Kidney (tissue), 14 donors: Measurements from ENCODE around the gene ERICH2. TPM values are rescaled to one million over a fixed set of nuclear protein-coding genes. Genes with fewer than 3 reads are reported as not detected.

ENCODE experiments used
- DNase-seq, 5 donors: peaks; one replicate each; pipeline ENCODE4 v3.0.0-alpha.2; 2013 to 2020
- FAIRE-seq: peaks from 2 replicates; lab custom pipeline; 2012; peaks lifted over from hg19 to GRCh38; lab: Jason Lieb, UNC
- H3K27ac ChIP-seq, 2 donors: one replicate each; pipeline ENCODE4 v1.7.0; 2013; ENCODE audit warnings: low read depth in 2 of 2, low read length in 2 of 2, inconsistent platforms in 1 of 2
- H3K27me3 ChIP-seq: one replicate; pipeline ENCODE4 v1.7.1; 2013; ENCODE audit warnings: low read length, inconsistent platforms; ENCODE audit not compliant: control insufficient read depth, insufficient read depth
- H3K36me3 ChIP-seq, 3 donors: one replicate each; pipeline versions ENCODE4 v1.7.0 to v1.7.1; 2013; ENCODE audit warnings: low read length in 3 of 3, control low read depth in 1 of 3, inconsistent platforms in 1 of 3; ENCODE audit not compliant: insufficient read depth in 3 of 3, control insufficient read depth in 2 of 3
- H3K4me1 ChIP-seq, 3 donors: one replicate each; pipeline versions ENCODE4 v1.7.0 to v1.7.1; 2013; ENCODE audit warnings: low read length in 3 of 3, inconsistent platforms in 1 of 3, low read depth in 1 of 3; ENCODE audit not compliant: control insufficient read depth in 2 of 3, insufficient read depth in 2 of 3
- H3K4me3 ChIP-seq, 3 donors: one replicate each; pipeline versions ENCODE4 v1.7.0 to v1.8.1; 2013; ENCODE audit warnings: low read length in 3 of 3, control low read depth in 1 of 3, inconsistent platforms in 1 of 3
- H3K9ac ChIP-seq, 3 donors: one replicate each; pipeline versions ENCODE4 v1.7.0 to v1.7.1; 2013; ENCODE audit warnings: low read length in 3 of 3, control low read depth in 1 of 3, inconsistent platforms in 1 of 3
- H3K9me3 ChIP-seq, 3 donors: one replicate each; pipeline versions ENCODE4 v1.7.0 to v1.7.1; 2013; ENCODE audit warnings: low read length in 3 of 3, control low read depth in 1 of 3, inconsistent platforms in 1 of 3; ENCODE audit not compliant: control insufficient read depth in 2 of 3, insufficient read depth in 1 of 3
- intact Hi-C: fragments of 100-400 bp; cut with DNase I; formaldehyde crosslinking; loops from one replicate; pipeline ENCODE4 v1.11.1; 2022
- polyA plus RNA-seq: library from polyadenylated mRNA; stranded (reverse); fragments of 350-450 nt; fragmentation: Illumina TruSeq; extraction: RNeasy Lipid Tissue Mini Kit (QIAGEN cat#74804); gene quantifications from one replicate; pipeline ENCODE4 v1.2.3, GENCODE V29; 2014; ENCODE audit warnings: low read depth, low replicate concordance; ENCODE audit not compliant: insufficient read depth
- total RNA-seq: library from RNA; stranded (reverse); fragmentation: NEBNext Ultra II Directional; extraction: Animal tissue kit (Norgen Biotek cat#: 25700); gene quantifications from one replicate; pipeline ENCODE4 v1.2.1, GENCODE V29; 2021
- TF ChIP-seq, protein P1 (sequence below): IDR thresholded peaks from 3 replicates; pipeline ENCODE4 v1.5.1; 2012; ENCODE audit warnings: mild to moderate bottlenecking, moderate library complexity, borderline replicate concordance; ENCODE audit not compliant: insufficient read depth; ENCODE audit errors: extremely low read depth
- donor health status: control.
- donor health status: control.
- donor health status: control.
- donor health status: control.
- donor health status: control.
- donor health status: DM: yes; HTN: yes; CAD: no.
- donor health status: Normal renal cell carcinoma (clear cell type).

ERICH2 gene
- total and polyA plus RNA-seq, 2 donors from 2014 or later, result 0.91 to 4.0 TPM

- no peak for DNase-seq
- FAIRE-seq, result no peak
- TF ChIP-seq, protein P1, sequence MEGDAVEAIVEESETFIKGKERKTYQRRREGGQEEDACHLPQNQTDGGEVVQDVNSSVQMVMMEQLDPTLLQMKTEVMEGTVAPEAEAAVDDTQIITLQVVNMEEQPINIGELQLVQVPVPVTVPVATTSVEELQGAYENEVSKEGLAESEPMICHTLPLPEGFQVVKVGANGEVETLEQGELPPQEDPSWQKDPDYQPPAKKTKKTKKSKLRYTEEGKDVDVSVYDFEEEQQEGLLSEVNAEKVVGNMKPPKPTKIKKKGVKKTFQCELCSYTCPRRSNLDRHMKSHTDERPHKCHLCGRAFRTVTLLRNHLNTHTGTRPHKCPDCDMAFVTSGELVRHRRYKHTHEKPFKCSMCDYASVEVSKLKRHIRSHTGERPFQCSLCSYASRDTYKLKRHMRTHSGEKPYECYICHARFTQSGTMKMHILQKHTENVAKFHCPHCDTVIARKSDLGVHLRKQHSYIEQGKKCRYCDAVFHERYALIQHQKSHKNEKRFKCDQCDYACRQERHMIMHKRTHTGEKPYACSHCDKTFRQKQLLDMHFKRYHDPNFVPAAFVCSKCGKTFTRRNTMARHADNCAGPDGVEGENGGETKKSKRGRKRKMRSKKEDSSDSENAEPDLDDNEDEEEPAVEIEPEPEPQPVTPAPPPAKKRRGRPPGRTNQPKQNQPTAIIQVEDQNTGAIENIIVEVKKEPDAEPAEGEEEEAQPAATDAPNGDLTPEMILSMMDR, result no peak
- intact Hi-C loops, result no loop called here
- Histone ChIP-seq H3K4me3 (no peak overlapping the region), H3K36me3 (no peaks in the 10 kb centered on the region), H3K27ac (no peak overlapping the region), H3K27me3 (no peaks in the 10 kb centered on the region), H3K4me1 (no peaks in the 10 kb centered on the region), H3K9ac (no peak overlapping the region), H3K9me3 (no peaks in the 10 kb centered on the region)
Measured at GRCh38 chr2:170783549-170783948, 13.4 kb downstream of the ERICH2 start.

- FAIRE-seq (no peak), DNase-seq (no peak)
- Histone ChIP-seq H3K9ac (no peak overlapping the region), H3K4me3 (no peak overlapping the region), H3K27me3 (no peaks in the 10 kb centered on the region), H3K9me3 (no peaks in the 10 kb centered on the region), H3K4me1 (no peaks in the 10 kb centered on the region), H3K36me3 (no peaks in the 10 kb centered on the region), H3K27ac (no peak overlapping the region)
- TF ChIP-seq, protein P1, result no peak
- intact Hi-C loops, result no loop called here
Measured at GRCh38 chr2:170798996-170799395, 28.8 kb downstream of the ERICH2 start.

DNA sequence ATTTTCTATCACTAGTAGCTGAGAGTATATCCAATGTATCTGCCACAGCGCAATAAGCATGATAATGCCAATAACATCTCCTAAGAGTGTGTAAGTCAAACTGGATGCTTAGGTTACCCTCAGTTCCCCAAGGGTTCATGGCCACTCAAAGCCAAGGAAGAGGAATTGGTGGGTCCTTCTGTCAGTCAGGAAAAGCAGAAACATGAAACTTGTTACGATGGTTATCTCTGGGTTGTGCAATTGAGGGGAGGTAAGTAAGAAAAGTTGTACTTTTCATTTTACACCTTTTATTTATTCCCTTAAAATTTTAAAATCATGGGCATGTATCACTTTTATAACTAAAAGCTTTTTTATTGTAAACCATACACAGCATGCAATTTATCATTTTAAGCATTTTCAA, 36.4 kb downstream of the ERICH2 start:
- Histone ChIP-seq H3K9me3 (no peaks in the 10 kb centered on the region), H3K4me3 (no peak overlapping the region), H3K36me3 (no peaks in the 10 kb centered on the region), H3K9ac (no peak overlapping the region), H3K27ac (no peak overlapping the region), H3K4me1 (no peaks in the 10 kb centered on the region), H3K27me3 (no peaks in the 10 kb centered on the region)
- FAIRE-seq, result no peak
- intact Hi-C loops, result no loop called here
- TF ChIP-seq, protein P1, result no peak
- no peak for DNase-seq
